GM19397 (cell line): ENCODE measurements around the gene ETS1.
A peak's percentile ranks its signal among the peaks of the same experiment; 100 is the strongest.

Source experiments
- ATAC-seq: cut with Tn5 transposase; IDR thresholded peaks from one replicate; pipeline ENCODE4 v1.9.1; 2021; ENCODE audit warnings: mild to moderate bottlenecking, moderate library complexity; ENCODE audit not compliant: unreplicated experiment

ETS1 gene, protein sequence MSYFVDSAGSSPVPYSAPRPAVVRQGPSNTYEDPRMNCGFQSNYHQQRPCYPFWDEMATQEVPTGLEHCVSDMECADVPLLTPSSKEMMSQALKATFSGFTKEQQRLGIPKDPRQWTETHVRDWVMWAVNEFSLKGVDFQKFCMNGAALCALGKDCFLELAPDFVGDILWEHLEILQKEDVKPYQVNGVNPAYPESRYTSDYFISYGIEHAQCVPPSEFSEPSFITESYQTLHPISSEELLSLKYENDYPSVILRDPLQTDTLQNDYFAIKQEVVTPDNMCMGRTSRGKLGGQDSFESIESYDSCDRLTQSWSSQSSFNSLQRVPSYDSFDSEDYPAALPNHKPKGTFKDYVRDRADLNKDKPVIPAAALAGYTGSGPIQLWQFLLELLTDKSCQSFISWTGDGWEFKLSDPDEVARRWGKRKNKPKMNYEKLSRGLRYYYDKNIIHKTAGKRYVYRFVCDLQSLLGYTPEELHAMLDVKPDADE

DNA sequence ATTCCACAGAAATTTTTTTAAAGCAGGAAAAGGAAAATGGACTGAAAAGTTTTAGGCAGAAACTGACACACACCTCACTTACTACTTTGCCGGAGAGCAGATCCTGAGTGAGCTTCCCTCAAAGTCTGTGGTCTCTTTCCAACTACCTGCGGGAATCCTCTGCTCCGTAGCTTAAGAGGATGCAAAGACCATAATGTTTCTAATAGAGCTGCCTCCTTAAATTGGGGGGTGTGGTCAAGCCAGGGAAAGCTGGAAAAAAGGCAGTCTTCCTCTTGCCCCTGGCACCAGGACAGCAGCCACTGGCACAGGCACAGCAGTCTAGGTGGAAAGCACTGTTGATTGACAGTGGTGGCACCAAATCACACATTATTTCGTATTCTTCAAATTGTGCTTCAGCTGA, at the start of gene ETS1:
Gene ETS1 (minus strand): TSS at position 144 of the 400 bp plus-strand sequence. CDS start 14,428 bp downstream, outside the sequence.
- ATAC-seq, result no peak

DNA sequence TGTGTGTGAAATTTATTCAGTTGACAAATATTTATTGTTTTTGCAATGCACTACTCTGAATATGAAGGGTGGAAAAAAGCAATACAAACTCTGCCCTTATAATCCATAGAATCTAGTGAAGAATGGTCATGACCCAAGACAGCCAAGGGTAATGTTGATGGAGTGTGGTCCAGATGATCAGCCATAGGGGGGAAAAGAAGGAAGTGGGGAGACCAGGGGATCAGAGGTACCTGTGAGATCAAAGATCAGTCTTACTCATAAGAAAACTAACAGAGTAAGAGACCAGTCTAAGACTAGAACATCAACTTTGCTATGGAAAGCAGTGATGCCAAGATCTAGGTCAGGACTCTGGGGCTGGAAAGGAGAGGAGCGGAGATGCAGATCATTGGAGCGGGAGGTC, 47.0 kb upstream of the ETS1 start:
- ATAC-seq, result no peak

DNA sequence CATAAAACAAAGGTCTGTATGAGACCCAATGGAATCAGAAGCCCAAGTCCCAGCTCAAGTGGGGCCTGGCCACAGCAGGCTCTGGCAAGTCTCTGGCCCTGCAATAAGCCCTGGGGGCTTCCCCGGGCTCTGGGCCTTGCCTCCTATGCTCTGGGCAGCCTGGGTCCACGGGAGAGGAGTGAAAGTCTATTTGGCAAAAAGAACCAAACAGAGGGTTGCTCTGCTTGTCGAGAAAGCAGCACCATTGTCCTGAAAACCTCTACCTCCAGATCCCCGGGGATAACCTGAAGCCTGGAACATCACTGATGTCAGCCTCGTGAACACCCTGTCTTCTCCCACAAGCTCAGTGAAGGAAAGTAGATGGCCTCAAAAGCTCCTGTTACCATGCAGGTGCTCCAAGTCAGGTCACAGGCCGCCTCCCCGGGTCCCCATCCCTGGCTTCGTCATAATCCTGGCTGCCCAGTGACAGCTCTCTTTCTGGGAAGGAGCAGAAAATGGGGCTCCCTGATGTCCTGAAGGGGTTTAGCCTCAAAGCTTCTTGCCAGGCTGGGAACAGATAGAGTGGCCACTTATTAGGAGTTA, 46.1 kb upstream of the ETS1 start:
- ATAC-seq, result no peak

DNA sequence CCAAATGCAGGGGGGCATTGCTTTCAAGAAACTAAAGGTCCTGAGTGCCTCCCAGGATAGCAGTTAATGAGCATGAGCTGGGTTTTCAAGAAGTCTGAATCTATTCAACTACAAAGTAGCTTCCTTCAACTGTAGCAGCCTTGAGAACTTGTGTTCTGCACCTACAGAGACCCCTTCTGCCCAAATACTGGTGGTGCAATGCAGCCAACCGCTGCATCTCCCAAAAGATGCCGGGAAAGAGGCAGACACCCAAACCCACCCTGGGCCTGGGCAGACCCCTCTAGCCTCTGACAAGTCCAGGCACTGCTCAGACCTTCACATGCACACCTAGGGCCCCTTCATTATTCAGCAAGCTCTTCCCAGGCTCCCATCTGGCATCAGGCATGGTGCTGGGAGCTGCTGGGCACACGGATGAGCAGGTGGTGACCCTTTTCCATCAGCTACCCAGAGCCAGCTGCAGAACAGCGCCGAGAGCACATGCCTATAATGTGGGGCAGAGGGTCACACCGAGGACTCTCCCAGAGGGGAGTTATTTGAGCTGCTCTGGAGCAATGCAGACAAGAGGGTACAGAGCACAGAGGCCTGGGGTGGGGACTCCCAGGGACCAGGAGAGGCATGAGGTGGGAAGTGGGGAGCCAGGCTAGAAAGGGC, 44.9 kb upstream of the ETS1 start:
- no peak for ATAC-seq

DNA sequence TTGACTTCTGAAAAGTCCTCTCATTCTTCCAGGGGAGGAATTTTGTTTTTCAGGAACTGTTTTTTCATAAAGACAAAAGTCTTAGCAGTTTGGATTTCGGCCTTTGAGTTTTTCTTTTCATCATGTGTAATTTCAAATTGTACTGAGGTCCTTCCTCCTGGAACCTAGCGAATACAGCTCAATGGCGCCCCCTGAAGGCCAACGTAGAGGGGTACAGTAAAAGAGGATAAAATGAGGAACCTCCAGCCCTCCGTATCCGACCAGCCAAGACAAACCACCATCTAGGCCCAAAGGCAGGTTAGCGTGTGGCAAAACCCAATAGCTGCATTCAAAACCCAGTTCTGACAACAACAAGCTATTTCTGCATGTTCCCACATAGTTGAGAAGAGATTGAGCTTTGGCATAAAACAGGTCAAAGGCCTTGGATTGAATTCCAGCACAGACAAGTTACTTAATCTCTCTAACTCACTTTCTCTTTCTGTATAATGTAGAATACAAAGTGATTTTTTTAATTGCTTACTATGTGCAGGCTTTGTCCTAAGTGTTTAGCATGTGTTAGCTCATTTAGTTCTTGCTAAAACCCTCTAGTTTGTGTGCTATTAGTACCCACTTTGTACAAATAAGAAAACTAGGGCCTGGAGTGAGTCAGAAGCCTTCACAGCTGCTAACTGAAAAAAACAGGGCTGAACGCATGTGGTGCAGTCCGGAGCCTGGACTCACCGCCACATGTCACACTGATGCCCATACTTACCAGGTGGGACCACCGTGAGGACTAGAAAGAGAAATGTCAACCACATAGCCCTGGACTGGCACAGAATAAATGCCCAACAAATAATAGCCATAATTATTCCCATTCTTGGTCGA, 43.2 kb upstream of the ETS1 start:
- peak; percentile 41 for ATAC-seq

DNA sequence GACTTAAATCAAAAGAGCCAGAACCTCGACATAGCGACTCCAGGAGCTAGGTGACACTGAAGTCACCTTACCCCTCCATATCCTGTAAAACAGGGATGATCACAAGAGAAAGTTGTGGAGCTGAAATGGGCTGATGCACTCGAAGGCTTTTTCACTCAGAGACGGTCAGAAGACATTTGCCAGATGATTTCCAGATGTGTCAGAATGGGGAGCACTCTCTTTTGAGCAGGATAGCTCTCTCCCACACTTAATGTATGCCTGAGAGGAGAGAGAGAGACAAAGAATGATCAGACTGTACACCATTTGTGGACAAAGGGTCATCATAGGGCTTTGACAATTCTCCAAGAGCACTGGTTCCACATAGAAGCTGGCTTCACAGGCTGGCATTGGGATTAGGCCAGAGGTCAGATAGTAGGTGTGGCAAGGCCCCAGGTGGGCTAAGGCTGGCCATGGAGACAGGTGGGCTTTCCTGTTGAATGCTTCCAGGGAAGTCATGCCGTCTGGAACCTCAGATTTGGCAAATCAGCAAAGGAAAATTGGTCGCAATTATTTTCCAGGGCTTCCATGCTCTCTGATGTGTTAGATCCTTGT, 42.3 kb upstream of the ETS1 start:
- no peak for ATAC-seq

DNA sequence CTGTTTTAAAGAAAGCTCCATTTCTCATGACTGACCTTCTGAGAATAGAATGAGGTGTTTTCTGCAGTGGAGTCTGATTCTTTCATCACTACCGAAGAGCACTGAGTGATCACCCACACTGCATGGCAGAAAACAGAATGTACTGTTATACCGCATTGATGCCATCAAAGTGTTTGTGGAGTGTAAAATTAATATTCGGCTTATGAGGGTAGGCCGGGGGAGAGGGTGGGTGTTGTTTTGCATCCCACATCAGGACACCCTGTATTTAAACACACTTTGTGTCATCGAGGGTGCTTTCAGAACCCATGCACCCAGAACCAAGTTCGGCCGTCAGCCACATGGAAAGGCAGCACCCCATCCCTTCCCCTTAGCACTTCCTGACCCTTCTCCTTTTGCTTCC, 41.3 kb upstream of the ETS1 start:
- peak; percentile 24 for ATAC-seq

DNA sequence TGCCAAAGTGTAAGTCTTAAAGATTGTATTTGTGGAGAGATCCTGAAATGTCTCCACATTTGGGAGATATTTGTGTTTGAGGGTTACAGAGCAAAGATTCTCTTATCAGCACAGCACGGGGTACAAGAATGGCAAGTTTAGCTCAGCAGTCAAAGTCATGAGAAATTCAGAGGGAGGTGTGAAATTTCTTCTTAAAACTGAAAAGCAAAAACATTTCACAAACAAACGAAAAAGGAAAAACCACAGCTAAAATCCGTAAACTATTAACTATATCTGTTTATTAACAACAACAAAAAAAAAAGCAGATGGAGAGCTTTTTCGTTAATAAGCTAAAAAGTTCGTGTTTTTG, 40.9 kb upstream of the ETS1 start:
- peak; percentile 25 for ATAC-seq

DNA sequence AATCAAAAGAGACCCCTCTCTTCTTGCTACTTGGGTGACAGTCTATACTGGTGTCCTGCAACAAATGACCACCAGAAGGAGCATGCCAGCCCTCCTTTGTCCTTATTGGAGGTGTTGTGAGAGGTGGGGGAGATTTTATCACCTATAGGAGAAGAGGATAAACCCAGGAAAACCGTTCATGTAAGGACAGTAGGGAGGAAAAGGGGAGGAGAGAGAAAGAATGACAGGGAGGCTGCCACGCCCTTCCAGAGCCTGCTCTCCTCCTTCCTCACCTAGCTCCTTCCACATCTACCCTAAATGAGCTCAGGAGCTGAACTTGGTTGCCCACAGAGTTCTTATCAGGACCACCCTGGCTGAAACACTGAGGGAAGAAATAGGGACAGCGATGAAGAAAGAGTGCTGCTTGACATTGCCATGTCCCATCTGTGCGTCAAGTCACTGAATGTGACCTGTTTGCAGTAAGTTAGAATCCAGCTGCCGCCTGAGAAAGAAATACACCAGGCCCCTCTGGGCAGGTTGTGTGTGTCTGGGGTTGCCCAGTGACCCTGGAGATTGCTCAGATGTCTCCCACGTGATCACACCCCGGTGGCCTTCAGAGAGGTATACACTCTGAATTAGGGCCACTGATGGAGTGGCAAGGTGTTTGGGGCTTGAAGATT, 40.4 kb upstream of the ETS1 start:
- ATAC-seq, result peak; percentile 50

DNA sequence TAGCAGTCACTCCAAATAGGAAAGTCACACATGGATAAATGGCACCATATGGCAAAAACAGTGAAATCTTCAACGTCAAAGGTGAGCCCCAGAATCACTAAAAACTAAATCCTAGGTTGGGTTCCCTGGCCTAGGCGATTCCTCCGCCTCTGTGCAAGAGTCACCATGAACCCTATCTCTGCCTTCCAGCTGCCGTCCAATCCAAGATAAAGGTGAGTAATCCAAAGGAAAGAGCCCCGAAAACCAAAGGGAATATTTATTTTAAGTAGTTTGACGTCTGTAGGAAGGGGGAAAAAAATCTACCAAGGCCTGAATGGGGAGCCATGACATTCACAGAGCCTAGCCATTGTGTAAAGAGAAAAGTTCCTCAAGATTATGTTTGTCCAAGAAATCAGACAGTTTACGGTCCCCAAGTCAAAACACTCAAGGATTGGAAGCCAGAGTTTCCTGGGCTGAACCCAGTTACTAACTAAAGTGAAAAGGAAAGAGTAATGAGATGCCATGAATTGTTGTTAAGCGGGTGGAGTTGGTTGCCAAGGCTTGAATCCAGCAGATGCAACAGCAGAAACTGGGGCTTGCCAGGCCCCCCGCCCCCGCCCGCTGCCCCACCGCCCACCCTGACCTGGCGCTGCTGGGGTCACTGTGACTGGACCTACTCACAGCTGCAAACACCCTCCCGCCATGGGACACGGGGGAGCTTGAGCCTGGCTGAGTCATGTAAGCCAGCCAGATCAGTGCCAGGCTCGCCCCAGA, 39.7 kb upstream of the ETS1 start:
- ATAC-seq, result no peak

DNA sequence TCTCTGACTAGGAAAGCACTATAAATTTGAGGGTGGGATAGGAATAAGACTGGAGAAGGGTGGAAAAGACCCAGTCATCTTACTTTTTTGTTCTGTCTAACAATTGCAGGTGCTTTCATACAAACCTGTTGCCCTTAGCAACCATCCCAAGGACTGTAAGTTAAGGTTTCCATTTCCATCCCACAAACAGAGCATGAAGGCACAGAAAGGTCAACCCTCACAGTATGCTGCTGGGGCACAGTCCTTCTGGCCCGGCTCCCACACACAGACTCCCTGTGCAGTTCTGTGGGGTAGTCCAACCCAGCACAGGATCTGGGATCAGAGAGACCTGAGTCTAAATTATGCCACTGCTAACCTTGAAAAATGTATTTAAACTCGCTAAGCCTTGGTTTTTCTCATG, 38.4 kb upstream of the ETS1 start:
- no peak for ATAC-seq

DNA sequence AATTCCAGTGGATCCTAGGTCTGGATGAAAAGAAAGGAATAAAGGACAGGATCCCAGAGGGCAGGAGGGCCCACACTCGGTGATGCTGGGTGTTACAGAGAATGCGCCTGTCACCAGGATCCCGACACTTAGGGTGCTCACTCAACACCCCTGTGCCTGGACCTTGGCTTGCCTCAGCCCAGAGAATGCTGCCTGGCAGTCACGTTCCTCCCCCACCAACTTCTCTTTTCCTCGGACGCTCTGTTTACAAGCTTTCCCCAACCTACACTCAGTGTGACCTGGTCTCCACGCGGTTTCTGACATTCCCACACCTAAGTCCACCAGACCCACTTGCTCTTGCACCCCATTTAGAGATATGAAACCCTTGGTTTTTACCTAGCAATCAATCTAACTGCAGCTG, 38.0 kb upstream of the ETS1 start:
- no peak for ATAC-seq

DNA sequence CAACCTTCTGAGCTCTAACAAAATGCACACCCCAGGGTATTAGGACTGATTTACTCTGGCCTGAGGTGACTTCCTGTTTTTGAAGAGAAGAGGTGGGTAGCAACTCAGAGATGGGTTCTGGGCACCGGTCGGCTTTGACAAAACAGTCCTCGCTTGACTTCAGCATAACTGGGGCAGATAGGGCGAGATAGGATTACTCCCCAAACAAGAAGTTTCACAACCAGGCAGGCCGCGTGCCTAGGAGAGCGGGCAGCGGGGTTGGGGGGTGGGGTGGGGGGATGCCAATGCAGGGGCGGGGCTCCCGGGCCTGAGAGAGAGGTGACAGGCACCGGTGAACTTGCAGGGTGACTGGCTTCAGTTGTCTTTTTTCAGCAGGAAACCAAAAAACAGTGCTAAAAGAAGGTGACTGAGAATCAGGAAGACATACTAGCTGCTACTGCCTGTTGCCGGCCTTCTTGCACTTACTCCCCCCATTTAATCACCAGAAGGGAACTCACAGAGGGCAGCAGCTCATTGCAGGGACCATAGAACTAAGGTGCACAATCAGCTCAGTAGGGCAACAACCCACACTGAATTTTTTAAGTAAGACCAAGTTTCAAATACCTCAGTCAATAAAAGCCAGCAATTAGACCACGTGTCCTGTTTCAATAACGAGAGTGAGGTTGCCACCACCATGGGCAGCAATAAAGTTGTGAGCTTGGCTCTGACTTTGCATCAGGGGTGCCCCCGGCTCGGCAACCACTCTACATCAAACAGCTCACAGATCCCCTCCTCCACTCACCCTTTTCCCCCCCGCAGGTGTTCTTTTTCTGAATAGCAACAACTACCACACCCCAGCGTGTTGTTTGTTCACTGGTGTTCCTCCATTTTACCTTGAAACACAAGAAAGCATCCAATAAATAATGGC, 37.2 kb upstream of the ETS1 start:
- peak; percentile 36 for ATAC-seq

DNA sequence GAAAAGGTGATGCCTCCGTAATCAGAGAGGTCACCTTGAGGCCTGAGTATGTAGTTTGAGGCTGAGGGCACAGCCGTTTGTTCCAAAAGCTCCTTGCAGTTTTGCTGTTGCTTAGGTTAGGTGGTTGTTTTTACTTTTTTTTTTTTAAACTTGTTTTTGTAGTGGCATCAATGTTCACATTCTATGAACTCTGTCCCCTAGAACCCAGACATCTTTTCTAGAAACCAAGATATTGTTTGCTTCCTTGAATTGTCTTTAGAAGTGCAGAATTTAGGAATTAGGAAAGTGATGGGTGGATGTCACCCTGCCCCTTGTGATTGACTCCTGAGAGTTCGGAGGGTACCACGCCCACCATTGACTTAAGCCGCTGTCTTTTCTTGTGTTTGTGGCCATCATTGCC, 35.7 kb upstream of the ETS1 start:
- no peak for ATAC-seq

DNA sequence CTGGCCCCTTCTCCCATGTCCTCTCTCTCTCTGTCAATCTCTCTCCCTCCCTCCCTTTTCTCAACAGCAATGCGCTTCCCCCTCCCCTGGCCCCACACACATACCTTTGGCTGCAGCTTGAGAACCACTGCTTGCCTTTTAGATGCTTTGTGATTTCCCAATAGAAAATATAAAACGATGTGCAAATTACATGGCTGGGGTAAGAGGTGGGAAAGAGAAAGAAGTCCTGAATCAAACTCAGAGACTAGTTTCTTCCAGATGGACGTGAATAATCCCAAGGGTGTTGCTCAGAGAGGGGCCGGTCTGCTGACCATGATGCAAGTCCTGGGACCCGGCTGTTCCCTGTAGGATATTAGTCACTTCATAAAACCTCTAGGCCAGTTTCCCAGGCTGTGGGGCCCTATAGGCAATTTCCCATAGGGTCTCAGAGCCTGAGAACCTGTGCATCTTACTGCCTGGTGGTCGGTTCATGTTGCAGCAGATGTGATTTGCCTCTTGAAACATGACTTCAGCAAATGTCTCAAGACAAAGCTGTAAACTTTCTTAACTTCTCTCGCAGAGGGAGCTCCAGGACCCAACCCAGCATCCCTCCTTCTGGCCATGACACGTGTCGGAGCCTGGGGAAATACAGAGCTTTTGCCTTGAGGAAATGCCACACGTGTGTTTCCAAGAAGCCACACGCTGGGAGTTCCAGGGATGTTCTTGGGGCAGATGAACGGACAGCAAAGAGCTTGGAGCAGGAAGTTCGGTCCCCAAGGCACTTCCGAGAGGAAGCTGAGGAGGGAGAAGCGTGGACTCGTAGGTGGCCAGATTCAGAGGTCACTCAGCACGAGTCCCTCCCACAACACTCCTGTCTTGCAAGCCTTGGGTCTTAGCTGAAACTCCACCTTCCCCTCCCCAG, 34.5 kb upstream of the ETS1 start:
- no peak for ATAC-seq

DNA sequence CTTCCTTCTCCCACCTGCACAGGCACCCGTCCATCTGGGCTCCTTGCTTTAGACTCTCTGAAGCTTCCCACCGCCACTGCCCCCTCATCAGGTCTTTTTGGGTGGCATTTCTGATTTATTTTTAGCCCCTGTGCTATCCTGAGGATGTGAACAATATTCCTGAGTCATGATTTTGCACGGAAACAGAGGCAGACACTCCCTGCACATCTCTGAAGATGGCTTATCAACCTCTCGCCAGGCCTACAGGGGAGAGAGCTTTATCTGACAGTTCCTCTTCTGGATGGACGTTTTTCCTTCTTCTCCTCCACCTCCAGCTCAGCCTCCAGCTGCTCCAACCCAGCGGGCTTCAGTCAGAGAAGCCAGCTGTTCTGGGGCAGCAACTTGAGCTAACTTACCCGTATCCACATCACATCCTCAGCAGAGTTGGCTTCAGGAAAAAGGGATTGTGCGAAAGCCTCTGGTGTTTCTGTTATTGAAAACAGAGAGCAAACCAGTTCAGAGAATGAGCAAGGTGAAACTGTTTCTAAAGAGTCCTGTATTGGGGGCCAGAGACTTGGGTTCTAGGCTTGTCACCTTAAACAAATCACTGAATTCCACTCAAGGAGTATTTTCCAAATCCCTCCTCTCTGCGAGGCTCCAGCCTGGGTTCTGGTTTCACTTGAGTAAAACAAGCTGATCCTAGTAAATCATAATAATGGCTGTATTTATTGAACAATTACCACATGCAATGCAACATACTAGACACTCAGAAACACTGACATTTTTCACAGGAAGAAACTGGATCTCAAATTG, 33.1 kb upstream of the ETS1 start:
- no peak for ATAC-seq
